K562 (cell line): ENCODE results near the gene BRMS1. TPM values are rescaled to one million over a fixed set of nuclear protein-coding genes. Genes with fewer than 3 reads are reported as not detected.
A peak's percentile ranks its signal among the peaks of the same experiment; 100 is the strongest.

Experiments
- AFF1 ChIP-seq, 2 experiments: fragments of 450-650 bp; IDR thresholded peaks; 2 replicates each; pipeline ENCODE4 v1.6.1; 2018; ENCODE audit warnings: mild to moderate bottlenecking in 2 of 2, low read depth in 1 of 2; ENCODE audit not compliant: partially characterized antibody in 2 of 2
- CAMTA2 ChIP-seq: fragments of 250-450 bp; sonication (Bioruptor Pico); conservative IDR thresholded peaks from 2 replicates; pipeline ENCODE4 v1.5.1; 2022
- DEAF1 ChIP-seq: fragments of 450-650 bp; formaldehyde crosslinking; IDR thresholded peaks from 2 replicates; pipeline ENCODE4 v1.4.0; 2020; ENCODE audit warnings: mild to moderate bottlenecking, moderate library complexity
- HNRNPUL1 ChIP-seq: fragments of 200-400 bp; formaldehyde crosslinking; IDR thresholded peaks from 2 replicates; pipeline ENCODE4 v1.6.1; 2017; ENCODE audit warnings: low read length
- NR2C2 ChIP-seq, 2 experiments: fragments of 200-800 bp in 1 of 2; sonication (Bioruptor generic) in 1 of 2; sonication (generic) in 1 of 2; formaldehyde crosslinking in 1 of 2; IDR thresholded peaks; 2 replicates each; pipeline versions ENCODE4 v1.6.1 to v1.8.0; 2016 to 2022; ENCODE audit warnings: mild to moderate bottlenecking in 1 of 2, missing compliant biosample characterization in 1 of 2, missing genetic modification characterization in 1 of 2, missing genetic modification reagents in 1 of 2
- POLR3A ChIP-seq: IDR thresholded peaks from 2 replicates; pipeline ENCODE4 v1.6.1; 2011; ENCODE audit warnings: borderline replicate concordance, mild to moderate bottlenecking, moderate library complexity; ENCODE audit not compliant: insufficient read length, insufficient read depth; ENCODE audit errors: extremely low read depth
- polyA plus RNA-seq, 8 experiments: library from polyadenylated mRNA; depleted of rRNA in 4 of 8; stranded (reverse) in 5 of 8; unstranded in 3 of 8; fragments of >200 nt; fragmentation: Nextera tagmentation in 2 of 8; fragmentation: Illumina TruSeq in 1 of 8; extraction: Ambion mirVana in 2 of 8; extraction: Trizol in 1 of 8; gene quantifications; 2 replicates each; pipeline versions ENCODE4 v1.2.1 to v1.2.3, GENCODE V29; 2011 to 2014; ENCODE audit warnings: inconsistent platforms in 1 of 8, missing spikeins in 1 of 8
- total RNA-seq, 7 experiments: library from RNA; depleted of rRNA in 6 of 7; stranded (reverse); fragments of >200 nt in 6 of 7; fragmentation: Illumina TruSeq in 2 of 7; extraction: Trizol in 2 of 7; gene quantifications; 2 replicates each; pipeline versions ENCODE4 v1.2.1 to v1.2.3, GENCODE V29; 2011 to 2021; ENCODE audit warnings: low replicate concordance in 1 of 7

The BRMS1 gene
- total and polyA plus RNA-seq, 9 of the 15 experiments (the other 6 are each of a cell fraction or from before 2014, with no cell fraction given), result 2.2 to 78.8 (median 33.4) TPM

GRCh38 chr11:66347425-66348276 is 2.7 kb upstream of the BRMS1 start, which contains the start of gene B4GAT1 (continued):
- TF ChIP-seq DEAF1 (CRISPR knock-in tag) (peak; percentile 31), NR2C2 (CRISPR knock-in tag; IDR thresholded peaks at IDR 0.05) (peak; percentile 79), NR2C2 (tag; IDR thresholded peaks at IDR 0.05) (no peak), HNRNPUL1 (no peak), CAMTA2 (no peak), POLR3A (peak; percentile 98), AFF1 (IDR thresholded peaks at IDR 0.05; ENCODE audit: low read depth in 1 of 2, partially characterized antibody in 2 of 2) (peak in 1 of 2 experiments; percentile 78)
